Smooth muscle cell (in vitro differentiated cells): ENCODE data around the gene ASB6. TPM values are rescaled to one million over a fixed set of nuclear protein-coding genes. Genes with fewer than 3 reads are reported as not detected.
A peak's percentile ranks its signal among the peaks of the same experiment; 100 is the strongest.

Source experiments
- DNase-seq: peaks from one replicate; lab custom pipeline; 2025; ENCODE audit not compliant: unreplicated experiment; lab: John Stamatoyannopoulos, UW
- H2AFZ ChIP-seq: fragments of 200-600 bp; sonication (generic); 2 replicates; pipeline ENCODE4 v1.6.0; 2016; ENCODE audit warnings: antibody characterized with exemption, low read depth, mild to moderate bottlenecking
- H3F3A ChIP-seq: fragments of 200-600 bp; sonication (generic); 2 replicates; pipeline ENCODE4 v1.6.0; 2017; ENCODE audit warnings: antibody characterized with exemption, low read depth
- H3K27ac ChIP-seq: fragments of 200-600 bp; sonication (generic); 2 replicates; pipeline ENCODE4 v1.5.1; 2016; ENCODE audit warnings: low read depth, mild to moderate bottlenecking
- H3K27me3 ChIP-seq: fragments of 200-600 bp; sonication (generic); 2 replicates; pipeline ENCODE4 v1.6.1; 2016; ENCODE audit warnings: low read depth, mild to moderate bottlenecking
- H3K36me3 ChIP-seq: fragments of 200-600 bp; sonication (generic); 2 replicates; pipeline ENCODE4 v1.5.1; 2016; ENCODE audit warnings: low read depth
- H3K4me1 ChIP-seq: fragments of 200-600 bp; sonication (generic); 2 replicates; pipeline ENCODE4 v1.5.1; 2016; ENCODE audit warnings: low read depth
- H3K4me2 ChIP-seq: fragments of 200-600 bp; sonication (generic); 2 replicates; pipeline ENCODE4 v1.6.0; 2016; ENCODE audit warnings: mild to moderate bottlenecking
- H3K4me3 ChIP-seq: fragments of 200-600 bp; sonication (generic); 2 replicates; pipeline ENCODE4 v1.5.1; 2016; ENCODE audit warnings: mild to moderate bottlenecking
- H3K79me2 ChIP-seq: fragments of 200-600 bp; sonication (generic); 2 replicates; pipeline ENCODE4 v1.6.0; 2016; ENCODE audit warnings: low read depth, mild to moderate bottlenecking
- H3K9ac ChIP-seq: fragments of 200-600 bp; sonication (generic); 2 replicates; pipeline ENCODE4 v1.6.0; 2016; ENCODE audit warnings: low read depth
- H3K9me3 ChIP-seq: fragments of 200-600 bp; sonication (generic); replicated peaks from 2 replicates; pipeline ENCODE4 v1.5.1; 2016; ENCODE audit warnings: low read depth
- H4K20me1 ChIP-seq: fragments of 200-600 bp; sonication (generic); 2 replicates; pipeline ENCODE4 v1.6.0; 2016; ENCODE audit warnings: low read depth
- WGBS: methylation state at CpG from one replicate; pipeline ENCODE4 v1.1.7; 2016; ENCODE audit warnings: low lambda C conversion rate; 5-methylcytosine and 5-hydroxymethylcytosine counted together
- polyA plus RNA-seq: library from polyadenylated mRNA; unstranded; fragments of >200 nt; fragmentation: Nextera tagmentation; extraction: Ambion mirVana; gene quantifications from 2 replicates; pipeline ENCODE4 v1.2.1, GENCODE V29; 2016
- total RNA-seq: library from RNA; depleted of rRNA; stranded (reverse); fragments of >200 nt; gene quantifications from 2 replicates; pipeline ENCODE4 v1.2.3, GENCODE V29; 2014
- TF ChIP-seq, protein P1 (sequence below): fragments of 200-600 bp; sonication (generic); IDR thresholded peaks from 2 replicates; pipeline ENCODE4 v1.5.1; 2017; ENCODE audit warnings: borderline replicate concordance, mild to moderate bottlenecking, antibody characterized with exemption; ENCODE audit not compliant: insufficient read depth, poor library complexity, severe bottlenecking

Gene ASB6
- total and polyA plus RNA-seq, 2 experiments from 2014 or later, result 13.8 to 26.0 TPM

GRCh38 chr9:129632460-129632859 is 9.5 kb downstream of the ASB6 start:
- H3K27me3 ChIP-seq, result no peaks in the 10 kb centered on the region
- no peaks in the 10 kb centered on the region for H3K36me3 ChIP-seq
- no peak overlapping the region for H3K4me3 ChIP-seq
- peaks cover 3% of the 10 kb centered on the region for H3K4me1 ChIP-seq
- H3K79me2 ChIP-seq, result peaks cover 74% of the 10 kb centered on the region
- H4K20me1 ChIP-seq, result peaks cover 95% of the 10 kb centered on the region
- no peaks in the 10 kb centered on the region for H3K9me3 ChIP-seq
- H3K4me2 ChIP-seq, result no peak overlapping the region
- H3K9ac ChIP-seq, result no peak overlapping the region
- TF ChIP-seq, protein P1, sequence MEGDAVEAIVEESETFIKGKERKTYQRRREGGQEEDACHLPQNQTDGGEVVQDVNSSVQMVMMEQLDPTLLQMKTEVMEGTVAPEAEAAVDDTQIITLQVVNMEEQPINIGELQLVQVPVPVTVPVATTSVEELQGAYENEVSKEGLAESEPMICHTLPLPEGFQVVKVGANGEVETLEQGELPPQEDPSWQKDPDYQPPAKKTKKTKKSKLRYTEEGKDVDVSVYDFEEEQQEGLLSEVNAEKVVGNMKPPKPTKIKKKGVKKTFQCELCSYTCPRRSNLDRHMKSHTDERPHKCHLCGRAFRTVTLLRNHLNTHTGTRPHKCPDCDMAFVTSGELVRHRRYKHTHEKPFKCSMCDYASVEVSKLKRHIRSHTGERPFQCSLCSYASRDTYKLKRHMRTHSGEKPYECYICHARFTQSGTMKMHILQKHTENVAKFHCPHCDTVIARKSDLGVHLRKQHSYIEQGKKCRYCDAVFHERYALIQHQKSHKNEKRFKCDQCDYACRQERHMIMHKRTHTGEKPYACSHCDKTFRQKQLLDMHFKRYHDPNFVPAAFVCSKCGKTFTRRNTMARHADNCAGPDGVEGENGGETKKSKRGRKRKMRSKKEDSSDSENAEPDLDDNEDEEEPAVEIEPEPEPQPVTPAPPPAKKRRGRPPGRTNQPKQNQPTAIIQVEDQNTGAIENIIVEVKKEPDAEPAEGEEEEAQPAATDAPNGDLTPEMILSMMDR, result no peak
- H3K27ac ChIP-seq, result no peak overlapping the region
- no peak overlapping the region for H2AFZ ChIP-seq
- no peak for DNase-seq
- 45% methylated on average over 13 of the region's 13 CpGs for WGBS
- H3F3A ChIP-seq, result peaks cover 8% of the 10 kb centered on the region

GRCh38 chr9:129631674-129632129 is 10.2 kb downstream of the ASB6 start:
- peak overlapping the region; percentile 2 for H3K4me2 ChIP-seq
- WGBS, result 85% methylated on average over 19 of the region's 19 CpGs
- peaks cover 77% of the 10 kb centered on the region for H3K79me2 ChIP-seq
- H3K4me1 ChIP-seq, result peaks cover 6% of the 10 kb centered on the region
- H4K20me1 ChIP-seq, result peaks cover 94% of the 10 kb centered on the region
- H3K27me3 ChIP-seq, result no peaks in the 10 kb centered on the region
- no peak overlapping the region for H2AFZ ChIP-seq
- no peaks in the 10 kb centered on the region for H3K9me3 ChIP-seq
- no peak overlapping the region for H3K4me3 ChIP-seq
- peak overlapping the region; percentile 25 for H3K27ac ChIP-seq
- H3F3A ChIP-seq, result peaks cover 7% of the 10 kb centered on the region
- H3K36me3 ChIP-seq, result no peaks in the 10 kb centered on the region
- H3K9ac ChIP-seq, result no peak overlapping the region
- TF ChIP-seq, protein P1, result no peak
- DNase-seq, result no peak

DNA sequence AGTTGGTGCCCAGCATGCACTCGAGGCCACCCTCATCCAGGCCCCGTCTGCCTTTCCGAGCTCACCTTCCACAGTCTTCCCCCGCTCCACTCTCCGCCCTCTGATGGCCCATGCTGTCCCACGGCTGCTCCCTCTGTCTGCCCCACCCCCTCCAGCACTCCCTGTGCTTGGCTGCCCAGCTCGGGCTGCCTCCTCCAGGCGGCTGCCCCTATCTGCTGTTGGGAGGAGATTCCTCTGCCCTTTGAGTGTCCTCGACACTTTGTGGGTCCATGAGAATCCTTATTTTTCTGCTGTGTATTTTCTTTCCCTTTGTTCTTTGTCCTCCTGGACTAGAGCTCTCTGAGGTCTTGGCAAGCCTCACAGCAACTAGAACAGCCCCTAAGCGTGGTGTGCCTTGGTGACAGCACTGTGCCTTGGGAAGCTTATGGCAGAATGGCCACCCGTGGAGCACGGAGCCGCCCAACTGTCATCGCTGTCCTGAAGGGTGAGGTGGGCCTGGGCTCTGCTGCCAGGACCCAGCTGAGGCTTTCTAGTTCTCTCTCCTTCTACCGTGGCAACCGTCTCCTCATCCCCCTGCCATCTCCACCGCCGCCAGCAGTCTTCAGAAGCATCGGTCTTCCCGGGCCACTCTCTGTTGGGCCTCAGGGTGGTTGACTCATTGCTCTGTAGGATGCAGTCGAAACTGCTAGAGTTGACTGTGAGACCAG is 10.8 kb downstream of the ASB6 start:
- DNase-seq, result no peak
- Histone ChIP-seq H3K9me3 (no peaks in the 10 kb centered on the region), H3K4me2 (peak overlapping the region; percentile 3), H2AFZ (no peak overlapping the region), H3K79me2 (peaks cover 77% of the 10 kb centered on the region), H3K4me3 (no peak overlapping the region), H3F3A (peaks cover 7% of the 10 kb centered on the region), H4K20me1 (peaks cover 90% of the 10 kb centered on the region), H3K27me3 (no peaks in the 10 kb centered on the region), H3K36me3 (no peaks in the 10 kb centered on the region), H3K9ac (no peak overlapping the region), H3K4me1 (peaks cover 6% of the 10 kb centered on the region), H3K27ac (peak overlapping the region; percentile 25)
- TF ChIP-seq, protein P1, result no peak
- WGBS, result 64% methylated on average over 21 of the region's 21 CpGs
